ENCODE results near the gene C1QTNF12.

C1QTNF12 gene

GRCh38 chr1:1246577-1247340, at the start of gene C1QTNF12:
Gene C1QTNF12, minus strand, starts transcription at chr1:1246722. Its CDS starts 32 bp downstream, at chr1:1246690.
- in situ Hi-C loops (cut with HindIII; ENCODE audit: low sequenced_read_pairs): no loop called here

- in situ Hi-C loops (cut with HindIII; ENCODE audit: low sequenced_read_pairs): no loop called here
Observed at GRCh38 chr1:1295154-1295923, 48.8 kb upstream of the C1QTNF12 start.

- in situ Hi-C loops (cut with HindIII; ENCODE audit: low sequenced_read_pairs): no loop called here
Observed at GRCh38 chr1:1294250-1294890, 47.8 kb upstream of the C1QTNF12 start.

GRCh38 chr1:1293263-1294249, 47.0 kb upstream of the C1QTNF12 start:
- in situ Hi-C loops (cut with HindIII; ENCODE audit: low sequenced_read_pairs): no loop called here

GRCh38 chr1:1292851-1293250, 46.3 kb upstream of the C1QTNF12 start:
- in situ Hi-C loops (cut with HindIII; ENCODE audit: low sequenced_read_pairs): no loop called here

- in situ Hi-C loops (cut with HindIII; ENCODE audit: low sequenced_read_pairs): no loop called here
Observed at GRCh38 chr1:1292442-1292779, 45.9 kb upstream of the C1QTNF12 start.

- in situ Hi-C loops (cut with HindIII; ENCODE audit: low sequenced_read_pairs): no loop called here
Observed at GRCh38 chr1:1291548-1292441, 45.3 kb upstream of the C1QTNF12 start.

GRCh38 chr1:1291023-1291528, 44.6 kb upstream of the C1QTNF12 start:
- in situ Hi-C loops (cut with HindIII; ENCODE audit: low sequenced_read_pairs): no loop called here

GRCh38 chr1:1290238-1290731, 43.8 kb upstream of the C1QTNF12 start:
- in situ Hi-C loops (cut with HindIII; ENCODE audit: low sequenced_read_pairs): no loop called here

GRCh38 chr1:1287288-1288110, 41.0 kb upstream of the C1QTNF12 start:
- in situ Hi-C loops (cut with HindIII; ENCODE audit: low sequenced_read_pairs): no loop called here

- in situ Hi-C loops (cut with HindIII; ENCODE audit: low sequenced_read_pairs): no loop called here
Observed at GRCh38 chr1:1286313-1287261, 40.1 kb upstream of the C1QTNF12 start.

GRCh38 chr1:1285611-1286311, 39.2 kb upstream of the C1QTNF12 start:
- in situ Hi-C loops (cut with HindIII; ENCODE audit: low sequenced_read_pairs): no loop called here

- in situ Hi-C loops (cut with HindIII; ENCODE audit: low sequenced_read_pairs): no loop called here
Observed at GRCh38 chr1:1285102-1285571, 38.6 kb upstream of the C1QTNF12 start.

- in situ Hi-C loops (cut with HindIII; ENCODE audit: low sequenced_read_pairs): no loop called here
Observed at GRCh38 chr1:1284221-1285101, 37.9 kb upstream of the C1QTNF12 start.

- in situ Hi-C loops (cut with HindIII; ENCODE audit: low sequenced_read_pairs): no loop called here
Observed at GRCh38 chr1:1283821-1284220, 37.3 kb upstream of the C1QTNF12 start.

- in situ Hi-C loops (cut with HindIII; ENCODE audit: low sequenced_read_pairs): no loop called here
Observed at GRCh38 chr1:1282998-1283397, 36.5 kb upstream of the C1QTNF12 start.

Data from DLD1 (cell line).